M059J (cell line): ENCODE data around the gene RPL18. TPM values are rescaled to one million over a fixed set of nuclear protein-coding genes. Genes with fewer than 3 reads are reported as not detected.
A peak's percentile ranks its signal among the peaks of the same experiment; 100 is the strongest.
"Not testable (repeated sequence)": the region's sequence is repeated elsewhere in the genome, so short reads cannot be mapped to it uniquely, and the experiment has no call there.

Experiments used
- DNase-seq: peaks from one replicate; pipeline ENCODE4 v3.0.0-alpha.2; 2012; ENCODE audit warnings: low read depth
- total RNA-seq: library from RNA; depleted of rRNA; stranded (reverse); fragments of >200 nt; shearing (Covaris generic); gene quantifications from 2 replicates; pipeline ENCODE4 v1.2.3, GENCODE V29; 2014; rRNA removed

RPL18 gene
- 1,286 and 1,602 TPM in 2 replicates for total RNA-seq

DNA sequence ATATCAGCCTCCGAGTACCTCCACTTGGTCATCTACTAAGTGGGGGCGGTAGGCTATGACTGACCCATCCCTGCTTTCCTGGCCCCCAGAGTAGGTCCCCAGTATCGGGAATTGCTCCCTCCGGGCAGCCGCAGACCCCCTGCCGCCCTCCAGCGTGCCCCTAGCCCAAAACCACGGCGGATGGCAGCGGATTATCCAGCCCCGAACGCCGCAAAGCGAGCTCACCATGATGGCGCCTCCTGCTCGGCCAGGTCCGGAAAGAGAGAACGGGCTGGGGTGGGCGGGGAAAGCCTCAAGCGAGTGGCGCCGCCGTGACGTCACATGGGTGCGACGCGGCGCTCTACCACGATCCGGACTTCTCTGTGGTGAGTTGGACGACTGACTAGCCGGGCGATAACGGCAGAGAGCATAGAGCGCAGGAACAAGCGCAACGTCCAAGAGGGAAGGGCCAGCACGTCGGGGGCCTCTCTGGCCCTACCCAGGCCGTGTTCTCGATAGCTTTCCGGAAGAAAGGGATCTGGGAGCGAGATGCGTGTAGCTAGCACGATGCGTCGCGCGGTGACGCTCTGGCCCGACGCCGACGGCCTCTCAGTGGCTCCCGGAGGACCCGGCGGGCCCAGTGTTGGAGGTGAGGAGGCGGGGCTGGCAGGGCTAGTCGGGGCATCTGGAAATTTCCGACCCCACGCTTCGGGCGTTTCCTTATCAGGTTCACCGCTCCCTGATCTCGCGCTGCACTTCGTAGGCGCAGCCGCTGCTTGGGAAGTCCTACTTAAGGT is at the start of gene RPL18, which contains the start of gene SPHK2:
RPL18 (minus strand) TSS at position 263 of the 776 bp plus-strand sequence; CDS start at position 228, 35 bp downstream.
SPHK2 (plus strand) TSS at position 591 of the 776 bp plus-strand sequence. CDS start 1,009 bp downstream, outside the sequence.
- peak; percentile 99 for DNase-seq

DNA sequence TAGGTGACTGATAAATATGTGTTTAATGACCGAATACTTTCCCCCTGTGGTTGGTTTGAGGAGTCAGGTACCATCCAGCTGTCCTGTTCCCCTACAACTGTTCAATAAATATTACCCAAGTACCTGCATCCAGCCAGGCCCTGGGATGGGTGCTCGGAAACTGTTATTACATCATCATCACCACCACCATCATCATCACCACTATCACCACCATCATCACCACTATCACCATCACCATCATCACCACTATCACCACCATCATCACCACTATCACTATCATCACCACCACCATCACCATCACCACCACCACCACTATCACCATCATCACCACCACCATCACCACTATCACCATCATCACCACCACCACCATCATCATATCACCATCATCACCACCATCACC is 49.8 kb upstream of the RPL18 start:
- DNase-seq: no peak

DNA sequence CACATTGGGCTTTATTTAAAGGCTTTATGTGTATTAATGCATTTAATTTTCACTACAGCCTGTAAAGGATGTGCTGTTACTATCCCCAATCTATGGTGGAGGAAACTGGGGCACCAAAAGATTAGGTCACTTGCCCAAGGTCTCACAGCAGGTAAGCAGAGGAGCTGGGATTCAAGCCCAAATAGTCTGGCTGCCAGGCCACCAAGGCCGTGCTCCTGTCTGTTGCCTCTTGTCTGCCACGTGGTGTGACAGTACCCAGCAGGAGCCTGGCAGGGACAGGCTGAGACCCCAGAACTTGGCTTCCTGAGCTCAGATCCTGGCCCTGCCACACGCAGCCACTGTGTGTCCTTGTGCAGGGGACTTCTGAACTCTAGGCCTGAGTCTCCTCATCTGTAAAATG is 49.4 kb upstream of the RPL18 start:
- DNase-seq: no peak

DNA sequence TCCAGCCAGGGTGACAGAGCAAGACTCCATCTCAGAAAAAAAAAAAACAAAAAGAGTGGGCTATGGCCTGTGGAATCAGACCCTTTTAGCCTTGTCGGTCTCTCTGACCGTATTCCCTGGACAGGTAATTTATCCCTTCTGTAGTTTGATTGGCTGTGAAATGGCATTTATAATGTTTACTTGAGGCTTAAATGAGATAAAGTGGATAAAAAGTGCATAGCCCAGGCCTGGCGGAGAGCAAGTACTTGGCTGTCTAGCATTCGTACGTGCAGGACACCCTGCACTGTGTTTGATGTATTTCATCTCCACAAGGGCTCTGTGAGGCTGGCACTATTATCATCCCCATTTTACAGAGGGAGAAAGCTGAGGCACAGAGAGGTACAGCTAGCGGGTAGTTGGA is 46.8 kb upstream of the RPL18 start:
- no peak for DNase-seq

DNA sequence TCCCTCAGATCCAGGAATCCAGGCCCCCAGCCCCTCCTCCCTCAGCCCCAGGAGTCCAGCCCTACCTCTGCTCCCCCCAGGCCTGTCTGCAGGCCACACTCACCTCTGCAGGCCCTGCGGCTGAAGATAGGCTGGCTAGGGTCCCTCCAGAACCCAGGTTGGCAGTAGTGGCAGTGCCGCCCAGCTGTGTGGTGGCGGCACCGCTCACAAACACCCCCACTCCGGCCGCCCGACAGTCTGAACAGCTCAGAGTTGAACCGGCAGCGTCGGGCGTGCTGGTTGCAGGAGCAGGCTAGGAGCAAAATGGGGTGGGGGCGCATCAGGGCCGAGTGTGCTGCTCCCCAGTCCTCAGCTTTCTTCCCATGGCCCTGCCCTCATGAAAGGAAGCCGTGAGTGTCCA is 45.5 kb upstream of the RPL18 start:
- no peak for DNase-seq

DNA sequence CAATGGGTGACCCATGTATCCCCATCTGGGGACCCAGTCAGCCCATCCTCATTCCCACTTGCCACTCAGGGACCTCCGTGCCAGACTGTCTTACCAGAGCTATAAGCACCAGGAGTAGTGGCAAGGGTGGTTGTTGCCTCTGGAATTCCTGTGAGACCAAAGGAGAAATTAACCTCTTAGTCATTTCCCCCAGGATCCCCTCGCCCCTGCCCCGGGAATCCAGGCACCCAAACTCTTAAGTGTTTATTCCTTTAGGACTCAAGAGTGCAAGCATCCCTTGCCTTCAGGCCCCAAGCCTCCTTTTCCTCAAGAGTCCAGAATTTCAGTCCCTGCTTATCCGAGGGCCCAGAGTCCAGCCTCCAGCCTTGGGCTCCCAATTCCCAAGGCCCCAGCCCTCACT is 44.7 kb upstream of the RPL18 start:
- DNase-seq: no peak

DNA sequence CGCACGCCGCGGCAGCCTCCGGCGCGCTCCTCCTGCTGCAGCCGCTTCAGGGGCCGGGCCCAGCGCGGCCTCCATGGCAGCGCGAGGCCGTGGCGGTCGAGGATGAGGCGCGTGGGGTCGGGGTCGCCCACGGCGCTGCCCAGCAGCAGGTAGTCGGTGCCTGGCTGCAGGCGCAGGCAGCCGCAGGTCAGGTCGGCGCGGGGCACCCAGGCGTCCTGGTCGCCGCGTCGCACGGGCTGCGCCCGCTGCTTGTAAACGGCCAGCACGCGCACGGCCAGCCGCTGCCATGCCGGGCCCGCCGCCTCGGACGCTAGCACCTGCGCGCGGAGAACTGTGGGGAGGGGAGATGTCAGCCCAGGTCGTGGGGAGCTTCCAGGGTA is 42.7 kb upstream of the RPL18 start:
- no peak for DNase-seq

DNA sequence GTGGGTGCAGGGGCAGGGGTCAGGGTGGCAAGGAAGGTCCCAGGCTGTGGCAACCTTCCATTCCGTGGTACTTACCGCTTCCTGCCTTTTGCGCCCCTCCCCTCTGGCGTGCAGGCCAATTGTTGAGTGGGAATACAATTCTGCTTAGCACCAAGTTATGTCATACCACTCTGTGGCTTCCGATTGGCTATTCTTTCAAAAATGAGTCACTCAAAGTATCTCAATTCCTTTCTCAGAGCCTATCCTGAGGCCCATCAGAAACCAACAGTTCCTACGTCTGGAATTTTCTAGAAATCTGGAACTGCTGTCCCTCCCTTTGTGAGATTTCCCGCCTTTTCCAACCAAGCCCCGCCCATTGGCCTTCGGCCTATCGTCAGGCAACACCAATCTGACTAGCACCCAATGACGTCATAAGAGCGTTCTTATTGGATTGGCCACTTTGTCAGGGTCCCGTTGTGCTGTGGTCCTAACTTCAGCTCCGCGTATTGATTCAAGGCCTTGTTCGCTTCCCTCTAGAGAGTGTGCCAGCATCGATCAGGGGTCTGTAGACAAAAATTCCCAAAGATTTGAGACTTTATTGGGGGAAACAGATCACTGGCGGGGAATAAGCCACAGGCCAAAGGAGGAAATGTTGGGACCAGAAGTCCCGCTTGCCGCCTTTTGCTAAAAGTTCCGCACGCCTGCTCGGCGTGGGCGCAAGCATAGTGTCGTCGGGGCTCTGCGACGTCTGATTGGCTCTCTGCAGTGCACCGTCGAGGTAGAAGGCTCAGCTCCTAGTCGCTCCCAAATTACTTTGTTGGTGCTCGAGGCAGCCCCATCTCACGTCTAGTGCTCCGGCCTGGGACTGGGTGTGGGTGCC is 42.1 kb upstream of the RPL18 start:
- peak; percentile 91 for DNase-seq

DNA sequence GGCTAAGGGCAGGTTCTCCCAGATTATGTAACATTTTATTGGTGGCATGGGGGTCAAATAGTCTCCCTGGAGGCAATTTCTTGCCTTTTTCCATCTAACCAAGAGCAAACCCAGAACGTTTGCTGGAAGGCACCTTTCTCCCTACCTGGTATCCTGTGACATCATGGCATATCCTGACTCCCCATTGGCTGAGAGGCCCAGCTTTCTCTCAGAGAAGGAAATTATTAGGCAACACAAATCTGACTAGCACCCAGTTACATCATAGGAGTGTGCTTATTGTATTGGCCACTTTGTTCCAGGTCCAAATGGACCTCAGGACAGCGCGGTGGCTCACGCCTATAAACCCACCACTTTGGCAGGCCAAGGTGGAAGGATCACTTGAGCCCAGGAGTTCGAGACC is 40.8 kb upstream of the RPL18 start:
- peak; percentile 53 for DNase-seq

DNA sequence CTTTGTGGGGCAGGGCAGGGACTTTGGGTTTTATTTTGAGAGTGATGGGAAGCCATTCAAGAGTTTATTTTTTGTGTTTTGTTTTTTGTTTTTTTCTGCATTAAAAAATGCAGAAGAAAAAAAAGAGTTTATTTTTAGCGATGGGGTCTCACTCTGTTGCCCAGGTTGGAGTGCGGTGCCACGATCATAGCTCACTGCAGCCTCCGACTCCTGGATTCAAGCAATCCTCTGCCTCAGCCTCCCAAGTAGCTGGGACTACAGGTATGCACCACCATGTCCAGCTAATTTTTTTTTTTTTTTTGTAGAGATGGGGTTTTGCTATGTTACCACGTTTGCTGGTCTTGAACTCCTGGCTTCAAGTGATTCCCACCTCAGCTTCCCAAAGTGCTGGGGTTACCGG is 39.5 kb upstream of the RPL18 start:
- DNase-seq: no peak

DNA sequence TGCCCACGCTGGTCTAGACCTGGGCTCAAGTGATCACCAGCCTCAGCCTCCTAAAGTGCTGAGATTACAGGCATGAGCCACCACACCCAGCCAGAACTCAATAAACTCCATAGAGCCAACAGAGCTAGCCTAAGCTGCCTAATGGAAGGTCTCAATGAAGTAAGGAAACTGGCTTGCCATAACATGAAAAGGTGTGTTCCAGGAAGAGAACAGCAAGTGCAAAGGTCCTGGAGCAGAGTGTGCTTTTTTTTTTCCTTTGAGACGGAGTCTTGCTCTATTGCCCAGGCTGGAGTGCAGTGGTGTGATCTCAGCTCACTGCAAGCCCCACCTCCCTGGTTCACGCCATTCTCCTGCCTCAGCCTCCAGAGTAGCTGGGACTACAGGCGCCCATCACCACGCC is 38.9 kb upstream of the RPL18 start:
- DNase-seq: not testable (repeated sequence)

DNA sequence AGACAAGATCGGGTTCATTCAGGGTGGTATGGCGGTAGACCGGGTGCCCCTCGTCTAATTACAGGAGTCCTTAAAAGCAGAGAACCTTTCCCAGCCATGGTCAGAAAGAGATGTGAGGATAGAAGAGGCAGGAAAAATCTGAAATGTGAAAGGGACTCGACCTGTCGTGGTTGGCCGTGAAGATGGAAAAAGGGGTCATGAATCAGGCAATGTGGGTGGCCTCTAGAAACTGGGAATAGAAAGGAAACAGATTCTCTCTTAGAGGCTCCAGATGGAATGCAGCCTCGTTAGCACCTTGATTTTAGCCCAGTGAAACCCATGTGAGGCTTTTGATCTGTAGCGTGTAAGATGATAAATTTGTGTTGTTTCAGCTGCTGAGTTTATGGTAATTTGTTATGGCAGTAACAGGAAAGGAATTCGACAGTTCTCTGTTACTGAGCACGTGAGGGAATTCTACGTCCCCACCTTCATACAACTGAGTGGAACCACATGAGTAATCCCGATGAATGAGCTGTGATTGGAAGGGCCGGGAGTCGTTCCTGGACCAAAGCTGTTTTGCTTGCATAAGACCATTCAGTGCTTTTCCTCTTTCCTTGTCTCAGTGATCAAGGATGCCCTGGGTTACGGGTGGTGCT is 38.0 kb upstream of the RPL18 start:
- DNase-seq: peak; percentile 89

DNA sequence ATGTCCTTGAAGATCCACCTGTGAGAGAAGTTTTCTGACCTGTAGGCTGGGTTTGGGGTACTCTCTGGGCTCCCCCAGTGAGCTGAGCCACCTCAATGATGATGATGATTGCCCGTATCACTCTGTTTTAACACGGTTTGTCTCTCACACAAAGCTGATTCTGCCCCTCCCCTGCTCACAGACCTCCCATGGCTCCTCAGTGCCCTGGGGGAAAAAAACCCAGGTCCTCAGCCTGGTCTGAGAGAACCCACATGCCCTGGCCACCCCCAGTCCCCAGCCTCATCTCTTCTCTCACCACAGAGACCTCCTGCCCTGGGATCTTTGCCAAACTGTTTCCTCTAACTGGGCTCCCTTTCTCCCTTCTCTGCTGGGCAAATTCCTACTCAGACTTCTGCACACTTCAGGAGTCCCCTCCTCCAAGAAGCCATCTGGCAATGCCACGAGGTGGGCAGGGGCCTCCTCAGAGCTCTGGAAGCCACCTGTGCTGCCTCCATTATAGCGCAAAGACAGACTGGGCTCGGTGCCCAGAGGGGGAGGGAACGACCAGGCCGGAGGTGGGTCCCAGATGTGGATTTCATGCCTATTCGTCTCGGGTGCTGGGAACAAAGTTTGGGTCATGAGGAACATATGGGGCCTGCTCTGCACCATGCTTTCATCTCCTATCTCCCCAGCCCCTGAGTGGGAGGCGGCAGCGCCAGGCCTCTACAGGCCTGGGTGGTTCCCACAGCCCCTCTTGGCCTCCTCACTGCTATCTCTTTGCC is 35.5 kb upstream of the RPL18 start:
- no peak for DNase-seq

DNA sequence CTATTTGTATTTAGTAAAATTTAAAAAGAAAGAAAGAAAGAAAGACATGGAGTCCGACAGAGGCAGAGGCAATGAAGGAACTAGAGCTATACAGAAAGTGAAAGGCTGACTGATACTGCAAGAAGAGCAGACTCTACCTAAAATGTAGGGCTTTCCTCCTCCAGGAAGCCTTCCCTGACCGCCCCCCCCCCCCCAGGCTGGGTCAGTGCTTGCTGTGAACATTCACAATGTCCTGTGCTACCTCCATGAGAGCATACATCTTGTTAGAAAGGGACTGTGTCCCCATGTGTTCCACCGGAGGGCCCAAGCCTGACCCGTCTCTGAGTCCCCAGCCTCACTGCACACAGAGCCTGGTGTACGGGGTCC is 32.7 kb upstream of the RPL18 start:
- DNase-seq: no peak

DNA sequence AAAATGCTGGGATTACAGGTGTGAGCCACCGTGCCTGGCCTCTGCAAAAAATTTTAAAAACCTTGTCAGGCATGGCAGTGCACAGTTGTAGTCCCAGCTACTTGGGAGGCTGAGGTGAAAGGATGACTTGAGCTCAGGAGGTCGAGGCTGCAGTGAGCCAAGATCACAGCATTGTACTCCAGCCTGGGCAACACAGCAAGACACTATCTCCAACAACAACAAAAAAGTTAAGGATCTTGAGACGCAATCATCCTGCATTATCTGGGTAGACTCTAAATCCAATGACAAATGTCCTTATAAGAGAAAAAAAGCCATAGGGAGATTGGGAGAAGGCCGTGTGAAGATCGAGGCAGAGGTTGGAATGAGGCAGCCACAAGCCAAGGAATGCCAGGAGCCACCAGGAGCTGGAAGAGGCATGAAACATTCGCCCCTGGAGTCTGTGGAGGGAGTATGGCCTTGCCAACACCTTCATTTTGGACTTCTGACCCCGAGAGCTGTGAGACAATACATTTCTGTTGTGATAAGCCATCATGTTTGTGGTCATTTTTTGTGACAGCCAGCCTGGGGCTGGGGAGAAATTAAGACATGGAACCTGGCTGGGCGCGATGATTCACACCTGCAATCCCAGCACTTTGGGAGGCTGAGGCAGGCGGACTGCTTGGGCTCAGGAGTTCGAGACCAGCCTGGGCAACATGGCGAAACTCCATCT is 32.1 kb upstream of the RPL18 start:
- DNase-seq: no peak

DNA sequence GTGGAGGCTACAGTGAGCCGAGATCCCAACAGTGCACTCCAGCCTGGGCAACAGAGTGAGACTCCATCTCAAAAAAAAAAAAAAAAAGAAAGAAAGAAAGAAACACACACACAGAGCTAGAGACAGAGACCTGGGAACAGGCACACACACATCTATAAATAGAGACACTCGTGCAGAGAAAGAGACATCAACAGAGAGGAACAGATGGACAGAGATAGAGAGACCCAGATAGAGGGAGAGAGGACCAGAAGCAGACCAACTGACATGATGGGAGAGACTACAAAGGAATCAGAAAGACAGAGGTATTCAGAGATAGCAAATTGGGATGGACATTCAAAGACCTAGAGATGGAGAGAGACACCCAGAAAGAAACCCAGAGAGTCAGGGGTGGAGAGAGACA is 29.2 kb upstream of the RPL18 start:
- no peak for DNase-seq

DNA sequence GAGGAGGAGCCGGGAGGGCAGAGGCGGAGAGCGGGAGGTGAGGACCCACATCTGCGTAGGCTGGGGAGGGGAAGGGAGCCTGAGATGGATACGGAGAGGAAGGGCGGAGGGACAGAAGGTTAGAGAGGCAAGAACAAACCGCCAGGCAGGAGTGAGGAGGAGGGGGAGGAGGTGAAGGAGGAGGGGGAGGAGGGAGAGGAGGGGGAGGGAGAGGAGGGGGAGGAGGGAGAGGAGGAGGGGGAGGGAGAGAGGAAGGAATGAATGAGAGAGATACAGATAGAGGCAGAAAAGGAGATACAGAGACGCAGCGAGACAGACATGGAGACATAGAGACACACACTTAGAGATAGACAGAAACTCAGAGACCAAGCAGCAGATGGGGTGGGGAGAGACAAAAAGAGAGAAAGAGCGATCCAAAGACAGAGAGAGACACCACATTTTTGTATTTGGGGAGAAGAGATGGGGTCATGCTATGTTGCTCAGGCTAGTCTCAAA is 27.8 kb upstream of the RPL18 start:
- DNase-seq: no peak

DNA sequence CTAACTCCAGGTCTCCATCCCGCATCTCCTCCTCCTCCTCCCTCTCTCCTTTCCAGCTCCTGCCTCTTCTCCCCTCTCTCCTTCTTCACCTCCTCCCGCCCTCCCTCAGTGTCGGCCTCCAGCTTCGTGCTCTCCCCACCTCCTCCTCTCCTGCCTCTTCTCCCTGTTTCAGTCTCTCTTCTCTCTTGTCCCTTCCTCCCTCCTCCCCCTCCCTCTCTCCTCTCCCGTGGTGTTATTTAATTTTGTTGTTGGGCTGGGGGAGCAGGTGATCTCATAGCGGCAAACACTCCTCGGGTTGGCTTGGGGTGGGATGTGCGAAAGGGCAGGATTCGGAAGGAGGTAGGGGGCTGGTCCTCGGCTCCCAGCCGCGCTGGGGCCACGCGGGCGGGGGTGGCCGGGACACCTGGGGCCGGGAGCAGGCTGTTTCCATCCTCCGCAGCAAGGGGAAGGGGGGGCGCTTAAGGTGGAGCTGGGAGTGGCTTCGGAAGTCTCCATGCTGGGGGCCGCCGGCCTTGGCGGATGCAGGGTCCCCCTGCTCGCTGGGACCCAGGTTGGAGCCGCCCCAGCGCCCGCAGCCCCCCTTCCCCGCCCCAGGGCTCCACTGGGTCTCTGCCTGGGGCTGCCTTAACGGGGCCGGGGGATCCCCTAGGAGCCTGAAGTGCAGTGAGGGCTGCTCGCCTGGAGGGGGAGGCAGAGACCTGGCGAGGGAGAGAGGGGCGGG is 27.2 kb upstream of the RPL18 start, which contains the start of gene CA11:
CA11 (minus strand) TSS at position 187 of the 721 bp plus-strand sequence. CDS start 555 bp downstream, outside the sequence.
- peak; percentile 81 for DNase-seq

DNA sequence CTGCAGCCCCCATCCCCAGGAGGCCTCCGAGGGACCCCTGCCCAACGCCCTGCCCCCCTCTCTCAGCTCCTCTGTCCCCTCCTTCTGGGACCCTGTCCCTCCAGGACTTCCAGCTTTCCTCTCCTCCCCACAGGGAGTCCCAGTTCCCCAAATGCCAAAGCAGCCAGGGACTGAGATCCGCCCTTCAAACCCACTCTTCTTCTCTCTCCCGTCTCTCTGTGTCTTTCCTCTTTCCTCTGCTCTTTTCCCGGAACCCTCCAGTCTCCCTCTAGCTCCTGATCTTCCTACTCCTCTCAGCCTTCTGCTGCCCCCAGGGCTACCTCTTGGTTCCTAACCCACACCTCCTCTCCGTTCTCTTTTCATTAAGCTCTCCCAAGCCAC is 26.6 kb upstream of the RPL18 start:
- no peak for DNase-seq
